ENCODE results near the gene RNF152. TPM values are rescaled to one million over a fixed set of nuclear protein-coding genes. Genes with fewer than 3 reads are reported as not detected.
A peak's percentile ranks its signal among the peaks of the same experiment; 100 is the strongest.

RNF152 gene
- total RNA-seq, 1 donor from 2014 or later, result 10.4 TPM

DNA sequence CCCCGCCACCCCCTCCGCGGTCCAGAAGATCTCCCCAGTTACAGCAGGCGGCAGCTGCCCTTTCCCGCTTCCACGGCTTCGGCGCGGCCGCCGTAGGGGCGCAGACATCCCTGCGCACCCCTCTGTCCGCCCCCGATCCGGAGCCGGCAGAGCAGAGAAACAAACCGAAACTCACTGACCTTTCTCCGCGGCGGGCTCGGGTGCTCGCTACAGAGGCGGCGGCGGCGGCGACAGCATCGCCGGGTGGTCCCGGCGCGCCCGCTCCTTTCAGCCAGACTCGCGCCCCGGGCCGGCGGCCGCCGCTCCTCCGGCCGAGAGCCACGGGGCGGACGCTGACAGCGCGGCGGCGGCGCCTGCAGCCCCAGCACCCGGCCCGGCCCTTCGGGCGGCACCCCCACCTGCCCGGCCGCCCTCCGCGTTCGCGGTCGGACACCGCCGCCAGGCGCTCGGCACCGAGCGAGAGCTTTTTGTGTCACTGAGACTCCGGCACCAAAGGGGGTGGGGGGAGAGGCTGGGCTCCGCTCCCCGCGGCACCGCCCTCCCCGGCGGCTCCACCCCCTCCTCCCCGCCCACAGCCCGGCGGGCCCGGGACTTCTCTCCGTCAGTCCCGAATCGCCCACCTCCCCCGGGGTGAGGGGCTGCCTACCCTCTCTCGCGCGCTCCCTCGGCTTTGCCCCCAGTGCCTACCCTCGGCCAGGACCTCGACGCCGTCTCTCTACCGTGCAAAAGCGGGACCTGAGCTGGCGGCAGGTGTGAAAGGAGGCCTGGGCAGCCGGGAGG is 1.4 kb upstream of the RNF152 start:
- H3K27me3 ChIP-seq (ENCODE audit: low read depth), result no peaks in the 10 kb centered on the region
- peak overlapping the region; percentile 88 for H3K4me3 ChIP-seq
- H3K27ac ChIP-seq (replicated peaks), result peak overlapping the region; percentile 92
- TF ChIP-seq, protein P1, sequence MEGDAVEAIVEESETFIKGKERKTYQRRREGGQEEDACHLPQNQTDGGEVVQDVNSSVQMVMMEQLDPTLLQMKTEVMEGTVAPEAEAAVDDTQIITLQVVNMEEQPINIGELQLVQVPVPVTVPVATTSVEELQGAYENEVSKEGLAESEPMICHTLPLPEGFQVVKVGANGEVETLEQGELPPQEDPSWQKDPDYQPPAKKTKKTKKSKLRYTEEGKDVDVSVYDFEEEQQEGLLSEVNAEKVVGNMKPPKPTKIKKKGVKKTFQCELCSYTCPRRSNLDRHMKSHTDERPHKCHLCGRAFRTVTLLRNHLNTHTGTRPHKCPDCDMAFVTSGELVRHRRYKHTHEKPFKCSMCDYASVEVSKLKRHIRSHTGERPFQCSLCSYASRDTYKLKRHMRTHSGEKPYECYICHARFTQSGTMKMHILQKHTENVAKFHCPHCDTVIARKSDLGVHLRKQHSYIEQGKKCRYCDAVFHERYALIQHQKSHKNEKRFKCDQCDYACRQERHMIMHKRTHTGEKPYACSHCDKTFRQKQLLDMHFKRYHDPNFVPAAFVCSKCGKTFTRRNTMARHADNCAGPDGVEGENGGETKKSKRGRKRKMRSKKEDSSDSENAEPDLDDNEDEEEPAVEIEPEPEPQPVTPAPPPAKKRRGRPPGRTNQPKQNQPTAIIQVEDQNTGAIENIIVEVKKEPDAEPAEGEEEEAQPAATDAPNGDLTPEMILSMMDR (IDR thresholded peaks at IDR 0.05; ENCODE audit: borderline replicate concordance), result peak; percentile 64
- DNase-seq, result peak; percentile 81
- intact Hi-C loops (cut with micrococcal nuclease), result loop anchor here (10.0 kb wide), 1 partner anchor 149 kb away; no protein-coding TSS in a partner anchor
- H3K9me3 ChIP-seq (replicated peaks), result no peaks in the 10 kb centered on the region
- H3K36me3 ChIP-seq, result peaks cover 21% of the 10 kb centered on the region
- H3K4me1 ChIP-seq, result peaks cover 59% of the 10 kb centered on the region

DNA sequence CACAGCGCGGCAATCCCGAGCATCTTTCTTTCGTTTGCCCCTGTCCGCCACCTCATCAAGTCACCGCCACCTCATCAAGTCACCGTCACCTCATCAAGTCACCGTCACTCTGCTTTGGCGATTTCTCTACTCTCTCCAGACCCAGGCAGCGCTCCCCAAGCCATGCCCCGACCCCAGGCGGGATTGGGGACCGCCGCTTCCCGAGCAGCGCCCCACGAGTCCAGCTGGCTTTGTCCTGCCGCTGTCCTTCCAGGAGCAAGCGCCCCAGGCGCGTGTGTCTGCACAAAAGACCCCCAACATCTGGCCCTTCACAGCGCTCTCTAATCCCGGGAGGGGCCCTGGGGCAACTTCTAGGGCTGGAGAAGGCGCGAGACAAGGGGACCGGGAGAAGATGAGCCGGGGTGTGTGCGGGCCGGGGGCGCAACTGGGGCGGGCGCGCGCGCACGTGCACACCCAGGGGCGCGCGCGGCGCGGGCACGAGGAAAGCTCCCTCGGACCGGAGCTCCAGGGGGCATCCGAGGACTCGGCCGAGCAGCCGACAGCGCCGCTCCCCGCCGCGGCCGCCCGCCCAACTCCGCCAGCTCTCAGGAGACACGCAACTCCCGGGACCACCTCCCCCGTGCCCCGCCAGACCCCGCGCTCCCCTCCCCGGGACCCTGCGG is 633 bp upstream of the RNF152 start:
- peaks cover 25% of the 10 kb centered on the region for H3K36me3 ChIP-seq
- peak overlapping the region; percentile 92 for H3K27ac ChIP-seq (replicated peaks)
- TF ChIP-seq, protein P1 (IDR thresholded peaks at IDR 0.05; ENCODE audit: borderline replicate concordance), result no peak
- peak; percentile 59 for DNase-seq
- H3K27me3 ChIP-seq (ENCODE audit: low read depth), result no peaks in the 10 kb centered on the region
- intact Hi-C loops (cut with micrococcal nuclease), result loop anchor here (10.0 kb wide), 1 partner anchor 149 kb away; no protein-coding TSS in a partner anchor
- H3K9me3 ChIP-seq (replicated peaks), result no peaks in the 10 kb centered on the region
- H3K4me3 ChIP-seq, result peak overlapping the region; percentile 88
- peaks cover 67% of the 10 kb centered on the region for H3K4me1 ChIP-seq

DNA sequence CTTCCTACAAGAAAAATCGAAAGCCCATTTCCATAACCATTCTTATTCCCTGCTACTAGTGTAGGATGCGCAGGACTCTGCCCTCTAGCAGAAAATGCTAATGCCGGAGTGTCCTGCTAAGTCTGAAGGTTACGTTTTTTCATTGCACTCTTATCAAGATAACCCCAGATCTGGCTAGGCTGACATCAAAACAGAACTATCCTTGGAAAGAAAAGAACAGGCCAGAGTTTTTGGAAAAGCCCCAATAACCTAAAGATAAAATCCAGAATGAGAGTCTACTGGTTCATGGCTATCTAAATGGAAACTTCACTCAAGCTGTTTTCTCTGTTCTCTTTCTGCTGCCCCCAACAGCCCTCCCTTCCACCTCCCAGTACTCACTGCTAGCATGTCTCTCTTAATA is 913 bp downstream of the RNF152 start:
- peak overlapping the region; percentile 92 for H3K27ac ChIP-seq (replicated peaks)
- peaks cover 80% of the 10 kb centered on the region for H3K4me1 ChIP-seq
- H3K9me3 ChIP-seq (replicated peaks), result no peaks in the 10 kb centered on the region
- DNase-seq, result no peak
- peaks cover 25% of the 10 kb centered on the region for H3K36me3 ChIP-seq
- TF ChIP-seq, protein P1 (IDR thresholded peaks at IDR 0.05; ENCODE audit: borderline replicate concordance), result no peak
- no peaks in the 10 kb centered on the region for H3K27me3 ChIP-seq (ENCODE audit: low read depth)
- peak overlapping the region; percentile 88 for H3K4me3 ChIP-seq
- intact Hi-C loops (cut with micrococcal nuclease), result loop anchor here (10.0 kb wide), 1 partner anchor 147 kb away; no protein-coding TSS in a partner anchor

DNA sequence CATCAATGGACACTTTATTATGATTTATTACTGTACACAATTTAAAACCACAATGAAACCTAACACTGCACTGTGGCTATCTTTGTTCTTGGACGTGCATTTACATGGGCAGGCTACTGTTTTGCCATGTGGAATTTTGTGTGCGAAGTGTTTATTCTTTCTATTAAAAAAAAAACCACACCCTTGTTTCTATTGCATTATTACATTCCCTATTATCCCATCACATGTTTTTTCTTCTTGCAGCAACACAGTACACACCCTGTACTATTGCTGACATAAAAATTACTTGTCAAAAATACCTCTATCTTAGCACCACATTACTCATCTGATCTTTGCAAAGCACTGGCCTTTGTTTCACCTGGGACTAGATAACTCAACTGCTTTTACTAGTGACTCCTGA is 1.5 kb downstream of the RNF152 start:
- TF ChIP-seq, protein P1 (IDR thresholded peaks at IDR 0.05; ENCODE audit: borderline replicate concordance), result no peak
- Histone ChIP-seq H3K4me3 (peak overlapping the region; percentile 88), H3K27ac (replicated peaks) (peak overlapping the region; percentile 92), H3K36me3 (peaks cover 25% of the 10 kb centered on the region), H3K4me1 (peaks cover 81% of the 10 kb centered on the region), H3K27me3 (ENCODE audit: low read depth) (no peaks in the 10 kb centered on the region), H3K9me3 (replicated peaks) (no peaks in the 10 kb centered on the region)
- no peak for DNase-seq
- intact Hi-C loops (cut with micrococcal nuclease), result loop anchor here (10.0 kb wide), 1 partner anchor 146 kb away; no protein-coding TSS in a partner anchor

- Histone ChIP-seq H3K4me1 (peaks cover 81% of the 10 kb centered on the region), H3K9me3 (replicated peaks) (no peaks in the 10 kb centered on the region), H3K27me3 (ENCODE audit: low read depth) (no peaks in the 10 kb centered on the region), H3K27ac (replicated peaks) (peak overlapping the region; percentile 27), H3K4me3 (peak overlapping the region; percentile 88), H3K36me3 (peaks cover 25% of the 10 kb centered on the region)
- no peak for DNase-seq
- intact Hi-C loops (cut with micrococcal nuclease), result loop anchor here (10.0 kb wide), 1 partner anchor 146 kb away; no protein-coding TSS in a partner anchor
- TF ChIP-seq, protein P1 (IDR thresholded peaks at IDR 0.05; ENCODE audit: borderline replicate concordance), result no peak
Measured at GRCh38 chr18:61890344-61890743, 2.5 kb downstream of the RNF152 start.

Measured in left ventricle myocardium inferior (tissue), 1 donor.